GM18526 (cell line): Measurements from ENCODE around the gene CERKL.

ENCODE experiments used
- POLR2A ChIP-seq: IDR thresholded peaks from 3 replicates; pipeline ENCODE4 v1.6.1; 2011; ENCODE audit not compliant: insufficient read length; ENCODE audit errors: extremely low read depth

CERKL gene

GRCh38 chr2:181619516-181619915 lies 37.4 kb downstream of the CERKL start:
- no peak for TF ChIP-seq POLR2A

GRCh38 chr2:181616715-181617114 lies 40.2 kb downstream of the CERKL start:
- no peak for TF ChIP-seq POLR2A

- TF ChIP-seq POLR2A, result no peak
Observed at GRCh38 chr2:181614874-181615638, 41.8 kb downstream of the CERKL start.

- TF ChIP-seq POLR2A, result no peak
Observed at GRCh38 chr2:181613241-181613640, 43.7 kb downstream of the CERKL start.

- no peak for TF ChIP-seq POLR2A
Observed at GRCh38 chr2:181607629-181608590, 49.0 kb downstream of the CERKL start.

GRCh38 chr2:181605889-181606837 lies 50.7 kb downstream of the CERKL start:
- no peak for TF ChIP-seq POLR2A

GRCh38 chr2:181602017-181602416 lies 54.9 kb downstream of the CERKL start:
- TF ChIP-seq POLR2A, result no peak

- TF ChIP-seq POLR2A, result no peak
Observed at GRCh38 chr2:181596556-181596955, 60.3 kb downstream of the CERKL start.

- TF ChIP-seq POLR2A, result no peak
Observed at GRCh38 chr2:181594322-181594721, 62.6 kb downstream of the CERKL start.

GRCh38 chr2:181589779-181590178 lies 67.1 kb downstream of the CERKL start:
- TF ChIP-seq POLR2A, result no peak

- TF ChIP-seq POLR2A, result no peak
Observed at GRCh38 chr2:181588546-181588945, 68.4 kb downstream of the CERKL start.

- no peak for TF ChIP-seq POLR2A
Observed at GRCh38 chr2:181586569-181587081, 70.3 kb downstream of the CERKL start.

GRCh38 chr2:181585732-181586131 lies 71.2 kb downstream of the CERKL start:
- TF ChIP-seq POLR2A, result no peak

- TF ChIP-seq POLR2A, result no peak
Observed at GRCh38 chr2:181581534-181581933, 75.4 kb downstream of the CERKL start.

GRCh38 chr2:181578829-181579228 lies 78.1 kb downstream of the CERKL start:
- TF ChIP-seq POLR2A, result no peak
